ENCODE measurements around the gene ACTN1.

Gene ACTN1

DNA sequence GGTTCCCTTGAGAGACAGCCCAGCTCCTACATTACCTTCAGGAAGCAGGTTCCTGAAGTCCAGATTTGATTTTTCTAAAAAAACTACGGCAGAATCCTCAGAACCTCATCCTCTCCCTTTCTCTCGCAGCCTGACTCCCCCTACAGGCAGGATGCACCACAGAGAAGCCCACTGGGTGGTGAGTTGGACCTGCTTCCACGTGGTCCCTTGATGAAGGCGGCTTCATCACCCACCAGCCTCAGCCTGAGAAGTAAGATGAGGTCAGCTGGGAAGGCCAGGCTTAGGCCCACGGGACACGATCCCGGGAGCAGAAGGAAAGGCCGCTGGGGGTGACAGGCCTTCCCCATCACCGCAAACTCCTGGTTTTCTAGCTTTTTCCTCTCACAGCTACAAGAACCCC is 83.0 kb downstream of the ACTN1 start:
- H3K27ac ChIP-seq, result no peak overlapping the region
- TF ChIP-seq, protein P1, sequence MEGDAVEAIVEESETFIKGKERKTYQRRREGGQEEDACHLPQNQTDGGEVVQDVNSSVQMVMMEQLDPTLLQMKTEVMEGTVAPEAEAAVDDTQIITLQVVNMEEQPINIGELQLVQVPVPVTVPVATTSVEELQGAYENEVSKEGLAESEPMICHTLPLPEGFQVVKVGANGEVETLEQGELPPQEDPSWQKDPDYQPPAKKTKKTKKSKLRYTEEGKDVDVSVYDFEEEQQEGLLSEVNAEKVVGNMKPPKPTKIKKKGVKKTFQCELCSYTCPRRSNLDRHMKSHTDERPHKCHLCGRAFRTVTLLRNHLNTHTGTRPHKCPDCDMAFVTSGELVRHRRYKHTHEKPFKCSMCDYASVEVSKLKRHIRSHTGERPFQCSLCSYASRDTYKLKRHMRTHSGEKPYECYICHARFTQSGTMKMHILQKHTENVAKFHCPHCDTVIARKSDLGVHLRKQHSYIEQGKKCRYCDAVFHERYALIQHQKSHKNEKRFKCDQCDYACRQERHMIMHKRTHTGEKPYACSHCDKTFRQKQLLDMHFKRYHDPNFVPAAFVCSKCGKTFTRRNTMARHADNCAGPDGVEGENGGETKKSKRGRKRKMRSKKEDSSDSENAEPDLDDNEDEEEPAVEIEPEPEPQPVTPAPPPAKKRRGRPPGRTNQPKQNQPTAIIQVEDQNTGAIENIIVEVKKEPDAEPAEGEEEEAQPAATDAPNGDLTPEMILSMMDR (conservative IDR thresholded peaks at IDR 0.05), result 0 out of 2 replicates have a peak, but pooled peaks have one; percentile 9

DNA sequence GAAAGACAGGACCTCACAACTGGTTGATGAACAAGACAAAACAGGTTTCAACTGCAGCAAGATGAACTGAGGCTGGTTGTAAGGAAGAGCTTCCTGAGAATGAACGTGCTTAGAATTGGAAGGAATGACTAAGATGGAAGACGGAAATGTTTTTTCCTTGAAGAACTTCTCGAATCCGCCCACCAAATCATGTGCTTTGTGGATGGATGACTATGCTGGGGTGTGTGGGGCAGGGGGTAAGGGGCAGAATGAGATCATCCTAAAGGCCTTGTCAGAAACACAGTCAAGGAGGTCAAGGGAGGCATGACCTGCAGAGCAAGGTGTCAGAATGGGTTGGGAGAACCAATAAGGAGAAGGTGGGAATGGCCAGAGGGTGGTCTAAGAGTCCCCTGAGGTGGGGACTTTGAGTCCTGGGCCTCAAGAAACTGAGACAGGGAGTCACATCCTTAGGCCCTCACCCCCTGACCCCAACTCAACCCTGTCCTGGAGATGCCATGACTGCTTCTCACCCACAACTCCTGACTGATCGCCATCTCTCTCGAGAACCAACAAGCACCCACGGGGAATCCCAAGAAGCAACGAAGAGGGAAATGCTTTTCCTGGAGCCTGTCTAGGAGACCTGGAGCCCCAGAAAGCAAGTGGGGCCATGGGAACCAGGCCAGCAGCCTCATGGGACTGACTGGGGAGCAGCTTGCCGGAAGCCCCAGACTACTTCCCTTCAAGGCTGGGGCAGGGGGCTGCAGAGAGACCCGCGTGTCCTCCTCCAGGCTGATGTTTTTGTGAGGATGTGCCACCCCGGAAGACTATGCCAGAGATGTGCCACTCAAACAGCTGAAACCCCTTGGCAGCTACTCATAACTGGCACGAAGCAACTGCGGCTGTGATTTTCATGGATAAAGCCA is 84.0 kb downstream of the ACTN1 start:
- TF ChIP-seq, protein P1 (conservative IDR thresholded peaks at IDR 0.05), result no peak
- no peak overlapping the region for H3K27ac ChIP-seq

DNA sequence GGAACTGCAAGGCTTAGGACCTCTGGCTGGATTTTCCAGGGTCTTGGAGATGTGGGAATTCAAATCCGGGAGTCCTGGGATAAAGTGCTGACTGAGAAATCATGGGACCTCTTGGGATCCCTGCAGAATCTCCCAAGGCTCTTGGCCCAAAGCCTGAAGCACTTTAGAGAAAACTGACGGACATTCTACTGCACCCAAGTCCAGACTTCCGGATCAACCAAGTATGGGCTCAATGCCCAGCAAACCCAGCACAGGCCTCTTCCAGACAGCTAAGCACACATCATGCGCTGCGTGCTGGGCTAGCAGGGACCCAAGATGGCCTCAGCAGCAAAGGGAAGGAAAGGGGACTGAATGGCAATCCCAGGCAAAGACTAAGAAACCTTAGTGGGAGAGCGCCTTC is 85.0 kb downstream of the ACTN1 start:
- H3K27ac ChIP-seq, result no peak overlapping the region
- TF ChIP-seq, protein P1 (conservative IDR thresholded peaks at IDR 0.05), result no peak

DNA sequence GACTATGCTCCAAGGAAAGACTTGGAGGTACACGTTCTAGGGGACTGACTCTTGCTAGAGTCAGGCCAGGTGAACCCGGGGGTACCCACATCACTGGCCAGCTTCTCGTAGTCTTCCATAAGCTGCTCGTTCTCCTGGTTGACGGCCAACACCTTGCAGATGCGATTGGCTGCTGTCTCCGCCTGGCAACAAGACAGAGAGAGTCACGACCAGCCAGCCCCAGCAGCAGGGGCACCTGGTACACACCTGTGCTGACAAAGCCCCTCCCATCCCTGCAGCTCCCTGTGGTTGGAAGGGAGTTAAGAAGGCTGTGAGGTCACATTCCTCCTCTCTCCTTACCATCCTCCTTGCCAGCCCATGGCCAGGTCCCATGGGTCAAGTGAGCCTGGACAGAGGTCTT is 85.5 kb downstream of the ACTN1 start:
- no peak overlapping the region for H3K27ac ChIP-seq
- TF ChIP-seq, protein P1 (conservative IDR thresholded peaks at IDR 0.05), result no peak

DNA sequence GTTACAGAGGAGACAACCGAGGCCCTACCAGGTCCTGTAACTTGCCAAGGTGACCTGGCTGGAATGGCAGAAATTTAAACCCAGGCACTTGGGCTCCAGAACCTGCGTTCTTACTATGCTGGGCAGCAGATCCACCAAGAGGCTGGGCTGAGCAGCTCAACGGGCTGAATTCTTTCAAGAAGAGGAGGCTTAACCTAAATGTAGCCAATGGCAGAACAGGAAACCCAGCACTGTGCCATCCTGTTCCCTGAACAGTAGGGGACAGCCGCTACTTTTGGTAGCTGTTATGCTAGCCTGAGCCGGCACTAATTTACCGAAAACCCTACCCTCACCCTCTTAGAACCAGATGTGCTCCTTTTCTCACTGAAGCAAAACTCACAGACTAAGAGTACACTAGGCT is 86.1 kb downstream of the ACTN1 start:
- H3K27ac ChIP-seq, result no peak overlapping the region
- TF ChIP-seq, protein P1 (conservative IDR thresholded peaks at IDR 0.05), result no peak

DNA sequence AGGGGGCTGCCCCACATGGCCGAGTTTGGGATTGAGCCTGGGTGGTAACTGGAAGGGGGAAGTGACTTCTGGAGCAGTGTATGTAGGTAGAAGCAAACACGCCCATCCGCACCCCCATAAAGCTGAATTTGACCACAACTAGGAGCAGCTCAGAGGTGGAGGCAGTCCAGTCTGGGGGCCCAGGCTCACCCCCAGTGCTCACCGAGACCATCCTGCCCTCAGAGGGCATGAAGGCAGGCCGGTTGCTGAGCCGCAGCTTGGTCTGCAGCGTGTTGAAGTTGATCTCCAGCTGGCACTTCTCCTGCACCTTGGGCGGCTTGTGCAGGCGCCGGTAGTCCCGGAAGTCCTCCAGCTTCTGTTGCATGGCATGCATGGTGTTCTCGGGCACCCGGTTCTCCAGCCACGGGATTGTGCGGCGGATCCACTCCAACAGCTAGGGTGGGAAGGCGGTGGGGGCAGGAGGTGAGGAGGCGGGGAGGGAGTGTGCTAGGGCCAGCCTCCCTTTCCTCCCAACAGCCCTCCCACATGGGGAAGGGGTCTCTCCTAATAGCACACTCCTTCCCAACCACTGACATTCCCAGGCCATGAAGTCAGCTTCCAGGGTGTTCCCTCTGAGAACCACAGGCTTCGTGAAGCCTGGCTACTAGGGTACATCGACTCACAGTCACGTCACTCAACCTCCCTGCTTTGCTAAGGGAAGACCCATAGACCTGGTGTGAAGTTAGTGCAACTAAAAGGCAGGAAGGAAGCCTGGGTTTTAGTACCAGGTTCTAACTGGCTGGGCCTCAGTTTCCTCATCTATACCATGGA is 87.0 kb downstream of the ACTN1 start:
- H3K27ac ChIP-seq, result no peak overlapping the region
- TF ChIP-seq, protein P1 (conservative IDR thresholded peaks at IDR 0.05), result no peak

Data from VCaP (cell line).